H9 (cell line): ENCODE results near the gene NCBP1. TPM values are rescaled to one million over a fixed set of nuclear protein-coding genes. Genes with fewer than 3 reads are reported as not detected.

ENCODE experiments used
- DNase-seq: peaks from one replicate; pipeline ENCODE4 v3.0.0-alpha.2; 2017
- H2AFZ ChIP-seq: one replicate; pipeline ENCODE4 v1.6.1; 2013; ENCODE audit warnings: mild to moderate bottlenecking, low read length, control low read depth, moderate library complexity
- H2AK5ac ChIP-seq: 2 replicates; pipeline ENCODE4 v1.6.1; 2013; ENCODE audit warnings: low read length, control low read depth, mixed read lengths; ENCODE audit not compliant: insufficient read length
- H2BK120ac ChIP-seq: one replicate; pipeline ENCODE4 v1.6.1; 2013; ENCODE audit warnings: low read depth, mild to moderate bottlenecking, low read length, control low read depth, inconsistent platforms; ENCODE audit not compliant: poor library complexity, severe bottlenecking
- H2BK12ac ChIP-seq: 2 replicates; pipeline ENCODE4 v1.6.1; 2013; ENCODE audit warnings: low read length, control low read depth, mixed read lengths, low read depth; ENCODE audit not compliant: insufficient read length
- H2BK15ac ChIP-seq: 2 replicates; pipeline ENCODE4 v1.6.1; 2013; ENCODE audit warnings: low read depth, low read length, control low read depth
- H2BK20ac ChIP-seq: one replicate; pipeline ENCODE4 v1.6.1; 2013; ENCODE audit warnings: low read depth, mild to moderate bottlenecking, low read length, control low read depth, inconsistent platforms; ENCODE audit not compliant: poor library complexity, severe bottlenecking
- H2BK5ac ChIP-seq: 2 replicates; pipeline ENCODE4 v1.6.1; 2013; ENCODE audit warnings: low read length, control low read depth, mixed read lengths; ENCODE audit not compliant: insufficient read length
- H3K14ac ChIP-seq: 2 replicates; pipeline ENCODE4 v1.6.1; 2013; ENCODE audit warnings: low read length, control low read depth; ENCODE audit not compliant: insufficient read depth
- H3K18ac ChIP-seq: 2 replicates; pipeline ENCODE4 v1.6.1; 2013; ENCODE audit warnings: low read depth, mild to moderate bottlenecking, mixed read lengths, low read length, control low read depth; ENCODE audit not compliant: insufficient read length
- H3K23ac ChIP-seq: 2 replicates; pipeline ENCODE4 v1.6.1; 2013; ENCODE audit warnings: low read length, control low read depth, mixed read lengths, low read depth; ENCODE audit not compliant: insufficient read length
- H3K23me2 ChIP-seq: 2 replicates; pipeline ENCODE4 v1.6.1; 2013; ENCODE audit warnings: low read depth, mild to moderate bottlenecking, mixed read lengths, low read length, control low read depth; ENCODE audit not compliant: insufficient read length, poor library complexity, severe bottlenecking
- H3K27ac ChIP-seq: 2 replicates; pipeline ENCODE4 v1.5.1; 2013; ENCODE audit warnings: low read length, control low read depth, mixed read lengths, low read depth; ENCODE audit not compliant: insufficient read length
- H3K27me3 ChIP-seq: 2 replicates; pipeline ENCODE4 v1.6.1; 2013; ENCODE audit warnings: low read length, control low read depth, inconsistent platforms; ENCODE audit not compliant: insufficient read depth
- H3K4ac ChIP-seq: 2 replicates; pipeline ENCODE4 v1.6.1; 2013; ENCODE audit warnings: low read depth, mild to moderate bottlenecking, control low read depth, inconsistent platforms, low read length, moderate library complexity
- H3K4me1 ChIP-seq: 2 replicates; pipeline ENCODE4 v1.6.1; 2013; ENCODE audit warnings: low read length, control low read depth, inconsistent platforms; ENCODE audit not compliant: insufficient read depth
- H3K4me2 ChIP-seq: 2 replicates; pipeline ENCODE4 v1.6.1; 2013; ENCODE audit warnings: low read length, control low read depth, mixed read lengths; ENCODE audit not compliant: insufficient read length, insufficient read depth
- H3K56ac ChIP-seq: 2 replicates; pipeline ENCODE4 v1.6.1; 2013; ENCODE audit warnings: low read depth, mild to moderate bottlenecking, mixed read lengths, low read length, control low read depth; ENCODE audit not compliant: insufficient read length
- H3K79me1 ChIP-seq: 2 replicates; pipeline ENCODE4 v1.6.1; 2013; ENCODE audit warnings: low read depth, mild to moderate bottlenecking, moderate library complexity, low read length, control low read depth, inconsistent platforms; ENCODE audit not compliant: insufficient read depth, poor library complexity, severe bottlenecking
- H3K79me2 ChIP-seq: 2 replicates; pipeline ENCODE4 v1.6.1; 2013; ENCODE audit warnings: low read length, control low read depth, inconsistent platforms; ENCODE audit not compliant: insufficient read depth
- H3K9ac ChIP-seq: 2 replicates; pipeline ENCODE4 v1.6.1; 2013; ENCODE audit warnings: low read length, control low read depth, mixed read lengths; ENCODE audit not compliant: insufficient read length; ENCODE audit errors: extremely low read depth
- H3K9me3 ChIP-seq: one replicate; pipeline ENCODE4 v1.6.1; 2013; ENCODE audit warnings: low read depth, low read length, inconsistent platforms; ENCODE audit not compliant: control insufficient read depth
- H3T11ph ChIP-seq: one replicate; pipeline ENCODE4 v1.6.1; 2013; ENCODE audit warnings: mild to moderate bottlenecking, low read length, control low read depth, inconsistent platforms
- H4K20me1 ChIP-seq: one replicate; pipeline ENCODE4 v1.6.1; 2013; ENCODE audit not compliant: control insufficient read depth, insufficient read length, insufficient read depth
- H4K5ac ChIP-seq: 2 replicates; pipeline ENCODE4 v1.6.1; 2013; ENCODE audit warnings: low read depth, mild to moderate bottlenecking, mixed read lengths, low read length, control low read depth; ENCODE audit not compliant: insufficient read length
- H4K8ac ChIP-seq: replicated peaks from 2 replicates; pipeline ENCODE4 v1.6.1; 2013; ENCODE audit warnings: low read length, control low read depth, mixed read lengths, low read depth; ENCODE audit not compliant: insufficient read length
- H4K91ac ChIP-seq: 2 replicates; pipeline ENCODE4 v1.6.1; 2013; ENCODE audit warnings: low read depth, mild to moderate bottlenecking, moderate library complexity, mixed read lengths, low read length, control low read depth; ENCODE audit not compliant: insufficient read length
- H3K27ac Mint-ChIP-seq, 3 experiments: 2 replicates in 2 of 3; 3 replicates in 1 of 3; pipeline ENCODE4 v1.8.0; 2020 to 2021; ENCODE audit warnings: mixed read lengths in 3 of 3, mild to moderate bottlenecking in 1 of 3, moderate library complexity in 1 of 3
- H3K27me3 Mint-ChIP-seq: 2 replicates; pipeline ENCODE4 v1.8.0; 2021; ENCODE audit warnings: low read depth, mild to moderate bottlenecking, moderate library complexity, mixed read lengths
- H3K36me3 Mint-ChIP-seq, 3 experiments: 2 replicates in 2 of 3; 3 replicates in 1 of 3; pipeline ENCODE4 v1.8.0; 2020 to 2021; ENCODE audit warnings: low read depth in 3 of 3, mixed read lengths in 3 of 3; ENCODE audit not compliant: insufficient read depth in 1 of 3
- H3K4me1 Mint-ChIP-seq, 2 experiments: 2 replicates each; pipeline ENCODE4 v1.8.0; 2020; ENCODE audit warnings: mixed read lengths in 2 of 2
- H3K4me3 Mint-ChIP-seq, 2 experiments: 2 replicates in 1 of 2; 3 replicates in 1 of 2; pipeline ENCODE4 v1.8.0; 2020 to 2021; ENCODE audit warnings: mild to moderate bottlenecking in 2 of 2, mixed read lengths in 2 of 2, moderate library complexity in 1 of 2
- H3K9me3 Mint-ChIP-seq, 2 experiments: 2 replicates in 1 of 2; 3 replicates in 1 of 2; pipeline ENCODE4 v1.8.0; 2020; ENCODE audit warnings: mild to moderate bottlenecking in 2 of 2, mixed read lengths in 2 of 2, moderate library complexity in 1 of 2
- WGBS: extraction: QIAGEN DNeasy Blood & Tissue Kit; methylation state at CpG from one replicate; pipeline ENCODE4 v1.1.7; 2013; ENCODE audit warnings: missing lambda C conversion rate, low lambda C conversion rate, mixed read lengths; ENCODE audit not compliant: insufficient read length; ENCODE audit errors: extremely low coverage; 5-methylcytosine and 5-hydroxymethylcytosine counted together
- total RNA-seq: library from RNA; stranded (reverse); gene quantifications from 2 replicates; pipeline ENCODE4 v1.2.1, GENCODE V29; 2021
- TF ChIP-seq, protein P1 (sequence below): fragments of 200-600 bp; sonication (generic); conservative IDR thresholded peaks from 3 replicates; pipeline ENCODE4 v1.8.0; 2021; ENCODE audit warnings: antibody characterized with exemption, mild to moderate bottlenecking

Gene NCBP1
- total RNA-seq, 1 experiment from 2014 or later = 55.7 TPM

DNA sequence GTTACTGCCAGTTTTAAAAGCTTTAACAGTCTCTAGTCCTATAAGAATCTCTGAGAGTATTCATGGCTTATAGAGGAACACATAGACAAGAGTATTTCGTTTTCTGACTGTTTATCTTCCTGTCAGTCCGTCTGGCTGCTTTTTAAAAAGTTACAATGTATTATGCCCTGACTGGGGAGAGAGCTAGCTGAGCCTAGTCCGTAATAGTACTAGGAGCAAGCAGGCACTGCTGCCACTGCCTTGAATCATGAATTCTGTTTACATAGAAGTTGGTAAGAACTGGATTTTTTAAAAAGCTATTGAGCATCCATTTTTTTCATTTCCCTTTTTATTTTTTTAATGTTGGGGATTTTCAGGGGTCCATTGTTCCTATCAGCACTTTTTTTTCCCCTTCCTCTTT lies 37.0 kb downstream of the NCBP1 start:
- H2BK120ac ChIP-seq = no peak overlapping the region
- H3K56ac ChIP-seq = no peak overlapping the region
- peaks cover 25 to 92% (median 73%) of the 10 kb centered on the region in 3 experiments; a peak in 6 of 7 replicates for H3K36me3 Mint-ChIP-seq
- H4K20me1 ChIP-seq = no peaks in the 10 kb centered on the region
- no peaks in the 10 kb centered on the region for H3K9me3 ChIP-seq
- no peak overlapping the region for H3K9ac ChIP-seq
- no peaks in the 10 kb centered on the region for H3K27me3 Mint-ChIP-seq
- no peaks in the 10 kb centered on the region for H3K9me3 Mint-ChIP-seq
- H2BK12ac ChIP-seq = no peak overlapping the region
- no peak overlapping the region for H3K18ac ChIP-seq
- no peak overlapping the region for H4K8ac ChIP-seq
- H3T11ph ChIP-seq = no peak overlapping the region
- H2BK20ac ChIP-seq = no peak overlapping the region
- H3K4me1 ChIP-seq = no peaks in the 10 kb centered on the region
- DNase-seq = no peak
- no peak overlapping the region for H3K4ac ChIP-seq
- H2BK5ac ChIP-seq = no peak overlapping the region
- H2AK5ac ChIP-seq = no peak overlapping the region
- H3K27ac ChIP-seq = no peak overlapping the region
- no peak overlapping the region for H3K4me2 ChIP-seq
- H3K27me3 ChIP-seq = no peaks in the 10 kb centered on the region
- H3K4me1 Mint-ChIP-seq = no peaks in the 10 kb centered on the region
- H4K5ac ChIP-seq = no peak overlapping the region
- H3K23ac ChIP-seq = no peak overlapping the region
- WGBS = no CpG with 5 or more reads among the region's 3 CpGs
- H3K27ac Mint-ChIP-seq = no peak overlapping the region
- H3K4me3 Mint-ChIP-seq = no peak overlapping the region
- TF ChIP-seq, protein P1, sequence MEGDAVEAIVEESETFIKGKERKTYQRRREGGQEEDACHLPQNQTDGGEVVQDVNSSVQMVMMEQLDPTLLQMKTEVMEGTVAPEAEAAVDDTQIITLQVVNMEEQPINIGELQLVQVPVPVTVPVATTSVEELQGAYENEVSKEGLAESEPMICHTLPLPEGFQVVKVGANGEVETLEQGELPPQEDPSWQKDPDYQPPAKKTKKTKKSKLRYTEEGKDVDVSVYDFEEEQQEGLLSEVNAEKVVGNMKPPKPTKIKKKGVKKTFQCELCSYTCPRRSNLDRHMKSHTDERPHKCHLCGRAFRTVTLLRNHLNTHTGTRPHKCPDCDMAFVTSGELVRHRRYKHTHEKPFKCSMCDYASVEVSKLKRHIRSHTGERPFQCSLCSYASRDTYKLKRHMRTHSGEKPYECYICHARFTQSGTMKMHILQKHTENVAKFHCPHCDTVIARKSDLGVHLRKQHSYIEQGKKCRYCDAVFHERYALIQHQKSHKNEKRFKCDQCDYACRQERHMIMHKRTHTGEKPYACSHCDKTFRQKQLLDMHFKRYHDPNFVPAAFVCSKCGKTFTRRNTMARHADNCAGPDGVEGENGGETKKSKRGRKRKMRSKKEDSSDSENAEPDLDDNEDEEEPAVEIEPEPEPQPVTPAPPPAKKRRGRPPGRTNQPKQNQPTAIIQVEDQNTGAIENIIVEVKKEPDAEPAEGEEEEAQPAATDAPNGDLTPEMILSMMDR = no peak
- no peaks in the 10 kb centered on the region for H3K79me2 ChIP-seq
- no peaks in the 10 kb centered on the region for H3K79me1 ChIP-seq
- H4K91ac ChIP-seq = no peak overlapping the region
- no peak overlapping the region for H2BK15ac ChIP-seq
- no peaks in the 10 kb centered on the region for H3K23me2 ChIP-seq
- H2AFZ ChIP-seq = no peak overlapping the region
- H3K14ac ChIP-seq = no peak overlapping the region
